Measurements from ENCODE around the gene TBX1. TPM values are rescaled to one million over a fixed set of nuclear protein-coding genes. Genes with fewer than 3 reads are reported as not detected.
"Not testable (repeated sequence)": the region's sequence is repeated elsewhere in the genome, so short reads cannot be mapped to it uniquely, and the experiment has no call there.

TBX1 gene
- total RNA-seq, 5 donors from 2014 or later (not counting 1 experiment from before 2014, with no cell fraction given) = 0.20 TPM; not detected in 4

- no peaks in the 10 kb centered on the region for H3K36me3 Mint-ChIP-seq
- DNase-seq (peak in 11 of 35 experiments; percentile 16 to 48 (median 27)), ATAC-seq (replicated peaks in 1 of 4) (peak; percentile 63 to 73 (median 66))
- no peak within 1 kb of the TSS for H3K27ac Mint-ChIP-seq
- Histone ChIP-seq H3K4me3 (ENCODE audit: control insufficient read depth in 1 of 2, extremely low read depth in 1 of 2, low read length in 1 of 2) (peak within 1 kb of the TSS in 1 of 2 donors; percentile 53), H3K4me1 (ENCODE audit: control insufficient read depth in 1 of 2, extremely low read depth in 1 of 2, insufficient read depth in 2 of 2, low read length in 2 of 2) (peaks cover 4 to 23% of the 10 kb centered on the region in 2 experiments), H3K27me3 (replicated peaks in 1 of 2; ENCODE audit: control insufficient read depth in 2 of 2, extremely low read depth in 1 of 2, insufficient read depth in 2 of 2, low read length in 1 of 2) (peaks cover 0 to 71% of the 10 kb centered on the region in 2 experiments), H3K27ac (ENCODE audit: low read length) (no peak within 1 kb of the TSS), H3K9me3 (no peaks in the 10 kb centered on the region), H3K36me3 (ENCODE audit: control insufficient read depth in 2 of 2, extremely low read depth in 1 of 2, insufficient read depth in 1 of 2, low read length in 1 of 2) (no peaks in the 10 kb centered on the region)
- ChIA-PET POLR2A (no interaction called here), CTCF (no interaction called here)
- H3K27me3 Mint-ChIP-seq = peaks cover 24 to 55% of the 10 kb centered on the region in 2 donors
- WGBS (ENCODE audit: insufficient coverage) = 7% methylated on average over 74 of the region's 80 CpGs
- H3K4me1 Mint-ChIP-seq = peaks cover 8 to 23% (median 17%) of the 10 kb centered on the region in 3 donors
- H3K4me3 Mint-ChIP-seq = peak within 1 kb of the TSS; percentile 31 to 66 (median 41)
- no peaks in the 10 kb centered on the region for H3K9me3 Mint-ChIP-seq
Measured at GRCh38 chr22:19723232-19723982, 37.2 kb upstream of the TBX1 start, which contains the start of gene GP1BB. Gene GP1BB, plus strand, starts transcription at chr22:19723539. Its CDS starts 31 bp downstream, at chr22:19723570.

- 9% methylated on average over 89 of the region's 89 CpGs for WGBS (ENCODE audit: insufficient coverage)
- Histone ChIP-seq H3K36me3 (ENCODE audit: control insufficient read depth in 2 of 2, extremely low read depth in 1 of 2, insufficient read depth in 1 of 2, low read length in 1 of 2) (no peaks in the 10 kb centered on the region), H3K27ac (ENCODE audit: low read length) (no peak overlapping the region), H3K4me1 (ENCODE audit: control insufficient read depth in 1 of 2, extremely low read depth in 1 of 2, insufficient read depth in 2 of 2, low read length in 2 of 2) (peaks cover 4 to 16% of the 10 kb centered on the region in 2 experiments), H3K27me3 (replicated peaks in 1 of 2; ENCODE audit: control insufficient read depth in 2 of 2, extremely low read depth in 1 of 2, insufficient read depth in 2 of 2, low read length in 1 of 2) (peaks cover 0 to 70% of the 10 kb centered on the region in 2 experiments), H3K4me3 (ENCODE audit: control insufficient read depth in 1 of 2, extremely low read depth in 1 of 2, low read length in 1 of 2) (peak overlapping the region in 1 of 2 donors; percentile 53), H3K9me3 (no peaks in the 10 kb centered on the region)
- H3K36me3 Mint-ChIP-seq = no peaks in the 10 kb centered on the region
- ChIA-PET CTCF (no interaction called here), POLR2A (no interaction called here)
- ATAC-seq (replicated peaks in 1 of 4) (peak; percentile 46 to 79 (median 57)), DNase-seq (peak in 9 of 35 experiments; percentile 13 to 47 (median 27))
- no peaks in the 10 kb centered on the region for H3K9me3 Mint-ChIP-seq
- peaks cover 24 to 54% of the 10 kb centered on the region in 2 donors for H3K27me3 Mint-ChIP-seq
- H3K4me3 Mint-ChIP-seq = peak overlapping the region; percentile 24 to 59 (median 44)
- peaks cover 8 to 22% (median 17%) of the 10 kb centered on the region in 3 donors for H3K4me1 Mint-ChIP-seq
- peak overlapping the region in 1 of 2 donors; percentile 52 for H3K27ac Mint-ChIP-seq
Measured at GRCh38 chr22:19723983-19724827, 36.4 kb upstream of the TBX1 start.

GRCh38 chr22:19724927-19725661 lies 35.5 kb upstream of the TBX1 start:
- H3K27ac Mint-ChIP-seq = peak overlapping the region in 1 of 2 donors; percentile 52
- H3K27ac ChIP-seq (ENCODE audit: low read length) = no peak overlapping the region
- no peaks in the 10 kb centered on the region for H3K36me3 ChIP-seq (ENCODE audit: control insufficient read depth in 2 of 2, extremely low read depth in 1 of 2, insufficient read depth in 1 of 2, low read length in 1 of 2)
- peaks cover 24 to 45% of the 10 kb centered on the region in 2 donors for H3K27me3 Mint-ChIP-seq
- H3K36me3 Mint-ChIP-seq = no peaks in the 10 kb centered on the region
- peaks cover 4 to 15% of the 10 kb centered on the region in 2 experiments for H3K4me1 ChIP-seq (ENCODE audit: control insufficient read depth in 1 of 2, extremely low read depth in 1 of 2, insufficient read depth in 2 of 2, low read length in 2 of 2)
- peaks cover 5 to 15% (median 9%) of the 10 kb centered on the region in 3 donors for H3K4me1 Mint-ChIP-seq
- CTCF ChIA-PET = no interaction called here
- POLR2A ChIA-PET = no interaction called here
- H3K27me3 ChIP-seq (replicated peaks in 1 of 2; ENCODE audit: control insufficient read depth in 2 of 2, extremely low read depth in 1 of 2, insufficient read depth in 2 of 2, low read length in 1 of 2) = peaks cover 0 to 66% of the 10 kb centered on the region in 2 experiments
- H3K4me3 ChIP-seq (ENCODE audit: control insufficient read depth in 1 of 2, extremely low read depth in 1 of 2, low read length in 1 of 2) = no peak overlapping the region
- 88% methylated on average over 44 of the region's 45 CpGs for WGBS (ENCODE audit: insufficient coverage)
- peak overlapping the region; percentile 24 to 59 (median 44) for H3K4me3 Mint-ChIP-seq
- no peaks in the 10 kb centered on the region for H3K9me3 ChIP-seq
- no peaks in the 10 kb centered on the region for H3K9me3 Mint-ChIP-seq
- DNase-seq = no peak
- no peak for ATAC-seq (replicated peaks in 1 of 4)

GRCh38 chr22:19726064-19726788 lies 34.4 kb upstream of the TBX1 start:
- CTCF ChIA-PET = interaction anchor here in 1 of 2 donors (0.7 kb wide), 1 partner anchor 249 kb away, joined by 5 read pairs; no protein-coding TSS in a partner anchor
- H3K4me3 Mint-ChIP-seq; H3K36me3 ChIP-seq (ENCODE audit: control insufficient read depth in 2 of 2, extremely low read depth in 1 of 2, insufficient read depth in 1 of 2, low read length in 1 of 2); H3K27ac ChIP-seq (ENCODE audit: low read length); POLR2A ChIA-PET; H3K9me3 Mint-ChIP-seq; H3K9me3 ChIP-seq; H3K27ac Mint-ChIP-seq; H3K4me3 ChIP-seq (ENCODE audit: control insufficient read depth in 1 of 2, extremely low read depth in 1 of 2, low read length in 1 of 2); DNase-seq; ATAC-seq (replicated peaks in 1 of 4); H3K36me3 Mint-ChIP-seq: not testable (repeated sequence)
- Histone ChIP-seq H3K4me1 (ENCODE audit: control insufficient read depth in 1 of 2, extremely low read depth in 1 of 2, insufficient read depth in 2 of 2, low read length in 2 of 2) (peaks cover 4 to 27% of the 10 kb centered on the region in 2 experiments), H3K27me3 (replicated peaks in 1 of 2; ENCODE audit: control insufficient read depth in 2 of 2, extremely low read depth in 1 of 2, insufficient read depth in 2 of 2, low read length in 1 of 2) (peaks cover 0 to 66% of the 10 kb centered on the region in 2 experiments)
- H3K4me1 Mint-ChIP-seq = peaks cover 8 to 15% (median 14%) of the 10 kb centered on the region in 3 donors
- 90% methylated on average over 87 of the region's 96 CpGs for WGBS (ENCODE audit: insufficient coverage)
- H3K27me3 Mint-ChIP-seq = peaks cover 15 to 35% of the 10 kb centered on the region in 2 donors

GRCh38 chr22:19727310-19728150 lies 33.0 kb upstream of the TBX1 start:
- no peak overlapping the region for H3K27ac Mint-ChIP-seq
- no peaks in the 10 kb centered on the region for H3K9me3 Mint-ChIP-seq
- Histone ChIP-seq H3K27ac (ENCODE audit: low read length) (no peak overlapping the region), H3K27me3 (replicated peaks in 1 of 2; ENCODE audit: control insufficient read depth in 2 of 2, extremely low read depth in 1 of 2, insufficient read depth in 2 of 2, low read length in 1 of 2) (peaks cover 0 to 57% of the 10 kb centered on the region in 2 experiments), H3K36me3 (ENCODE audit: control insufficient read depth in 2 of 2, extremely low read depth in 1 of 2, insufficient read depth in 1 of 2, low read length in 1 of 2) (no peaks in the 10 kb centered on the region), H3K9me3 (no peaks in the 10 kb centered on the region), H3K4me3 (ENCODE audit: control insufficient read depth in 1 of 2, extremely low read depth in 1 of 2, low read length in 1 of 2) (no peak overlapping the region), H3K4me1 (ENCODE audit: control insufficient read depth in 1 of 2, extremely low read depth in 1 of 2, insufficient read depth in 2 of 2, low read length in 2 of 2) (peaks cover 1 to 28% of the 10 kb centered on the region in 2 experiments)
- ATAC-seq (replicated peaks in 1 of 4) (no peak), DNase-seq (no peak)
- H3K36me3 Mint-ChIP-seq = no peaks in the 10 kb centered on the region
- H3K27me3 Mint-ChIP-seq = peaks cover 14 to 27% of the 10 kb centered on the region in 2 donors
- H3K4me3 Mint-ChIP-seq = peak overlapping the region in 1 of 3 donors; percentile 28
- 75% methylated on average over 58 of the region's 61 CpGs for WGBS (ENCODE audit: insufficient coverage)
- ChIA-PET CTCF (no interaction called here), POLR2A (no interaction called here)
- H3K4me1 Mint-ChIP-seq = peaks cover 8 to 15% (median 14%) of the 10 kb centered on the region in 3 donors
